GM13976 (cell line): Measurements from ENCODE around the gene CMC2.

Source experiments
- DNase-seq: peaks from one replicate; pipeline ENCODE4 v3.0.0; 2012; ENCODE audit warnings: low spot score
- in situ Hi-C: fragments of 300-500 bp; cut with MboI; formaldehyde crosslinking; loops from one replicate; pipeline ENCODE4 v1.12.0; 2022; ENCODE audit warnings: low sequenced_read_pairs, mixed read lengths, inconsistent platforms; ENCODE audit not compliant: unreplicated experiment
- TF ChIP-seq, protein P1 (sequence below): IDR thresholded peaks from 2 replicates; pipeline ENCODE4 v1.5.1; 2012; ENCODE audit warnings: borderline replicate concordance, mild to moderate bottlenecking; ENCODE audit not compliant: insufficient read depth; ENCODE audit errors: extremely low read depth, missing control alignments, control extremely low read depth

CMC2 gene

DNA sequence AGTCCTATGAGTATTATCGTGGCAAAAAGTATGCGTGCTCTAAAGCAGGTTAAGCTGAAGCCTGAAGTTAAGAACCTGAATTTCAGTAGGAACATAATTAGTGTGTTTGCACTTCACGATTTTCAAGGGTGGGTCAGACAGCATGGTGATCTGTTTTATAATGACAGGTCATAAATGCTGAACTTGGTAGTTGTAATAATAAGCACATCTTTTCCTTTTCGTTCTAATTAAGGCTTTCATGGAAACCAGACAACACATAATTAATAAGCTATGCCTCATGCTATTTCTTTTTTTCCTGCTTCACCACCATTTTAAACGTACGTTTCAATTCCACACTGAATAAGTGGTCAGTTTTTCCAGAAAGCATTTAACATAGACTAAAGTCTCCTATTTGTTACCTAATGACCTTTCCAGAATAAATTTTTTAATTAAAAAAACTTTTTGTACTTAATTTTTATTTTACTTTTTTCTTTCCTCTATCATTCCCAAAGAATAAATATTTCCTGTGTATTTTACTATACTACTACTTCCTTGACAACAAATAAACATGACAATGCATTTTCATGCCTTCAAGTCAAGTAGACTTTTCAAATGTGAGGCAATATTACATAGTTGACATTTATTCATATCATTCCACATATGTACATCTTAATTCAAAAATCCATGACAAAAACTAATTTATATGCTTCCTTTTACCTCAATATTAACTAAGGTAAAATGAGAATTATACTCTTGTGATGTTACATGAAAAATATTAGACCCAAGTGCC, 22.4 kb downstream of the CMC2 start:
- in situ Hi-C loops: no loop called here
- DNase-seq: no peak
- TF ChIP-seq, protein P1, sequence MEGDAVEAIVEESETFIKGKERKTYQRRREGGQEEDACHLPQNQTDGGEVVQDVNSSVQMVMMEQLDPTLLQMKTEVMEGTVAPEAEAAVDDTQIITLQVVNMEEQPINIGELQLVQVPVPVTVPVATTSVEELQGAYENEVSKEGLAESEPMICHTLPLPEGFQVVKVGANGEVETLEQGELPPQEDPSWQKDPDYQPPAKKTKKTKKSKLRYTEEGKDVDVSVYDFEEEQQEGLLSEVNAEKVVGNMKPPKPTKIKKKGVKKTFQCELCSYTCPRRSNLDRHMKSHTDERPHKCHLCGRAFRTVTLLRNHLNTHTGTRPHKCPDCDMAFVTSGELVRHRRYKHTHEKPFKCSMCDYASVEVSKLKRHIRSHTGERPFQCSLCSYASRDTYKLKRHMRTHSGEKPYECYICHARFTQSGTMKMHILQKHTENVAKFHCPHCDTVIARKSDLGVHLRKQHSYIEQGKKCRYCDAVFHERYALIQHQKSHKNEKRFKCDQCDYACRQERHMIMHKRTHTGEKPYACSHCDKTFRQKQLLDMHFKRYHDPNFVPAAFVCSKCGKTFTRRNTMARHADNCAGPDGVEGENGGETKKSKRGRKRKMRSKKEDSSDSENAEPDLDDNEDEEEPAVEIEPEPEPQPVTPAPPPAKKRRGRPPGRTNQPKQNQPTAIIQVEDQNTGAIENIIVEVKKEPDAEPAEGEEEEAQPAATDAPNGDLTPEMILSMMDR: no peak

GRCh38 chr16:80982646-80983045, 24.0 kb downstream of the CMC2 start:
- no peak for DNase-seq
- in situ Hi-C loops: no loop called here
- TF ChIP-seq, protein P1: no peak

DNA sequence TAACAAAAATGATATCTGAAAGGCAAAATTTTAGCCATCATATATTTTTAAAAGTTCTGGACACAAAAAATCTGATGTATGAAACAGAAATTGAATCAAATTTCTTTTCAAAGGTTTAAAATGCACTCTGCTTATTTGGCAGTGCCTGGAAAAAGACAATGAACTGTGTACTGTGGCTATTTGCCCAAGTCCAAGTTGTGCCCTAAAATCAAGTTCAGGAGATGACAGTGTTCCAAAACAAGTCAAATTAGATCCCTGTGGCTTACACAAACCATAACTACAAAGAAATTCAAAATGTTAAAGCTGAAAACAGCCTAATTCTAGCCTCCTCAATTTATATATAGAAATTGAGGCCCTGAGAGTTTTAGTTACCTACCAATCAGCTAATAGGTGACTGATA, 25.6 kb downstream of the CMC2 start:
- no peak for DNase-seq
- TF ChIP-seq, protein P1: no peak
- in situ Hi-C loops: no loop called here

DNA sequence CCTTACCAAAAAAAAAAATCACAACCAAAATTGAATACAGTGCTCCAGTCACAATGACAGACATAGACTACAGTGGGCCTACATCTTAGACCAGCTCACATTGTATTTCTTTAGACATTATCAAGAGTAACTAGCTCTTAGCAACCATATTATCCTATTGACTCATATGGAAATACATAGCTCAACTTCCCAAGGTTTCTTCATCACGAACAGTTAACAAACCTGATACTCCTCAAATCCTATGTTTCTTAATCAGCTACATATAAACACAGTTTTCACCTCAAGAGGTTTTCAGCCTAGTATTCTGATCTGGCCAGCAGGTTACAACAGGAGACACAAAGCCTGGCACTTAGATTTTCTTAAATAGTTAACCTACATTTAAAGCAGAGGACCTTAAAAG, 29.7 kb downstream of the CMC2 start:
- in situ Hi-C loops: no loop called here
- no peak for DNase-seq
- TF ChIP-seq, protein P1: no peak

- TF ChIP-seq, protein P1: no peak
- in situ Hi-C loops: no loop called here
- no peak for DNase-seq
Measured at GRCh38 chr16:80974649-80975376, 31.9 kb downstream of the CMC2 start.

DNA sequence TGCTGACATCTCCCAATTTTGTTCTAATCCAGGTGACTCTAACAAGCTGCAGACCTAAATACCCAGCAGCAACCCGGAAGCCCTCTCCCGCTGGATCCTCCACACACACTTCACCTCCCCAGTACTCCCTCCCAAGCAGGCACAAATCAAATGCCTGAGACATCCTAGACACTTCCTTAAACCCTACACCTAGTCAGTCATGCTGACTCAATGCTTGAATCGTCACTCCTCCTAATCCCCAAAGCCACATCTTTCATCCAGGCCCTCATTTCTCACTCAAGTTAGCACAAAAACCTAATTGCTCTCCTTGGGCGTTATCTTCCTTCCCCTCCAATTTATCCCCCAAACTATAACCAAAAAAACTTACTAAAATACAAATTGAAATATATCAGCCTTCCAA, 32.7 kb downstream of the CMC2 start:
- TF ChIP-seq, protein P1: no peak
- in situ Hi-C loops: no loop called here
- no peak for DNase-seq
